OCI-LY3 (cell line): Measurements from ENCODE around the gene CLCN4.

Source experiments
- CTCF ChIP-seq: fragments of 200-600, 300-600 bp; sonication (generic); IDR thresholded peaks from 2 replicates; pipeline ENCODE4 v1.5.1; 2014; ENCODE audit warnings: antibody characterized with exemption, low read length, low read depth
- EZH2phosphoT487 ChIP-seq: fragments of 200-600 bp; shearing (Covaris generic); IDR thresholded peaks from 2 replicates; pipeline ENCODE4 v1.6.1; 2018; ENCODE audit warnings: antibody characterized with exemption, mixed run types, low read depth

- TF ChIP-seq CTCF = no peak
- no peak for TF ChIP-seq EZH2phosphoT487
Measured at GRCh38 chrX:10243106-10243505, 86.3 kb downstream of the CLCN4 start.
